GM21515 (cell line): ENCODE data around the gene CSK.
"Not testable (repeated sequence)": the region's sequence is repeated elsewhere in the genome, so short reads cannot be mapped to it uniquely, and the experiment has no call there.

Source experiments
- ATAC-seq: cut with Tn5 transposase; IDR thresholded peaks from one replicate; pipeline ENCODE4 v1.9.1; 2021; ENCODE audit not compliant: unreplicated experiment

The CSK gene

DNA sequence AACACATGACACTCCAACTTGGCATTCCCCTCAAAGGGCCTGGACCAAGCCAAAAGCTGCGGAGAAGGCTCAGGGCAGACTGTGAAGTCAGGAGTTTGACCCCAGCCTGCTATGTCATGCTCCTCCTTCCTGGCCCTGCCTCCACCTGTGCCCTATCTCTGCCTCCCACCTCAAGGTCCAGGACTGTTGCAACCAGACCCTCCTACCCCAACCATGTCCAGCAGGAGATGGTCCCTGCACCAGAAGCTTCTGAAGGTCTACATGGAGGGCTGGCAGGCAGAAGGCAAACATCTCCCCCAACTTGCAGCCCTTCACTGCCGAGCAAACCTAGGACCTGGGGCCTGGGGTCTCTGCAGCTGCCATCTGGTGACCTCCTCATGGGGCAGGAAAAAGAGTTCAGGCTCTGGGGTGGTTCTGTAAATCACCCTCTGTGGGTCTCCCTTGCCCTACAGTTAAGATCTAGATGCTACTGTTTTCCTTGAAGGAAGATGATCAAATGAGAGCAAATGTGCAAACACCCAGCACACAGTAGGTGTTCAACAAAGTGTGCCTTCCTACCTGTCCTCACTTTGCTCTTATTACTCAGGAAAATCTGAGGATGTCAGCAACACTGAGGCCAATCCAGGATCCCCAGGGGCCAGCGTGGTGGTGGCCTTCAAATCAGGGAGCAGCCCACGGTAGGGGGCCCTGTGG lies 11.5 kb upstream of the CSK start:
- no peak for ATAC-seq

DNA sequence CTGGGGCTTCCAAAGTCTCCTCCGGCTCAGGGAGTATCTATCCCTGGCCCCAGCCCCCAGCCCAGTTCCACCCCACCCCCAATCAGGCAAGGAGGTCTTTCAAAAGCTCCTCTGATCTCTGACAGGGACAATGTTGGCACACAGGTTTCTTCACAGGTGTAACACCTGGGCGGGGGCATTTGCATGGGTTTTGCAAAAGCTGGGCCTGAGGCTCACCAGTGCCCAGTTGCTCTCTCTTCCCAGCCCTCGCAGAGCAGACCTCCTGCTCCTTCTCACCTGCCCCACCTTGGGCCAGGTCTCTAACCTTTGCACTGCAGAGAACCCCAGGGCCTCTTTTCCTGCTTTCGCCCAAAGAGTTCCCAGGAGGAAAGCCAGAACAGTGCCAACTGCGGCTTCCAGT lies 8.6 kb upstream of the CSK start:
- no peak for ATAC-seq

DNA sequence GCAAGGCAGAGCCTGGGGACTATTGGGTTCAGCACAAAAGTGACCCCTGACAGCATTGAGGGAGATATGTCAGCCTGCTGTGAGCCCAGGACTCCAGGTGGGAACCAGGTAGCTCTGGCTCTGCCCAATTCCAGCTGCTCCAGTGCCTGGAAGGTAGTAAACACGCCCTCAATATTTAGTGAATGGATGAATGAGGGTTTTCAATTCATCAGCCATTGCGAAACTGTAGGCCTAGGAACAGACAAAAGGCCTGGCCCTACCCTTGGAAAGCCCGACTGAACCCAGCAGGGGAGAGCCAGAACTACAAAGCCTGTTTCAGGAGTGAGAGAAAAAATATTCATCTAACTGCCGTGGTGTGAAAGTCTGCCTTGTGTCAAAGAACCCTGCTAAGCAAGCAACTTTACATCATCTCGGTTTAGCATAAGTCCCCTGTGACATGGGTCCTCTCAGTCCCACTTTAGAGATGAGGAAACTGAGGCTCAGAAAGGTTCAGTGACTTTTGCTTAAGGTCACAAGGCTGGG lies 8.1 kb upstream of the CSK start:
- no peak for ATAC-seq

DNA sequence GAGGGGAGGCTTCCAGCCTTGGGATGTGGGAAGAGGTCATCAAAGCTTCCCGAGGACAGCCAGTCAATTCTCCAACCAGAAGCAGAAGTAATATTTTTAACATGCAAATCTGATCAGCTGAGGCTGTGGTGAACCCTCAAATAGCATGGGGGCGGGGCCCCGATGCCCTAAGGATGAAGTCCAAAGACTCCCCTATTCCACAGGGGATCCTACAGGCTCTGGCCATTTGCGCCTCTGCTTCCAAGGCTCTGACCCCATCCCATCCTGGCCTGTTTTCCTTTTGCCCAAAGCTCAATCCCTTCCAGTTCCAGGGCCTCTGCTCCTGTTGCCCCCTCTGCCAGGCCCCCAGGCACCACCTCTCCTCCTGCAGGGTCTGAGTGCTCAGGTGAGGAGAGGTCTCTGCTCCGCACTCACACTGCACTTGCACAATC lies 6.7 kb upstream of the CSK start:
- no peak for ATAC-seq

DNA sequence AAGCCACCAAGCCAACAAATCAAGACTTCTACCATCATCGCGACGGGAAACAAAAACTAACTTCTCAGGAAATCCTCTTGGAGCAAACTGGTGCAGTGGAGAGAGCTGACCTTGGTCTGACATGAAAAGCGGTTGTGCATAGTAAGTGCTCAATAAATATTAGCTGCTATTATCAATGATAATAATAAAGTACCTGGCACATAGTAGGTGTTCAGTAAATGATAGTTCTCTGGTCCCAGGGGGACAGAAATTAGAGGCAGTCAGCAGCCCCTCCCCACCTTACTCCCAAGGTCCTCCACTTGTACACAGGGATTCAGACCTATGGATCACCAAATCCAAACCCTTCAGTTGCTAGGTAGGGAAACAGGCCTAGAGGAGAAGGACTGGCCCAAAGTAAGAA lies 6.0 kb upstream of the CSK start:
- no peak for ATAC-seq

DNA sequence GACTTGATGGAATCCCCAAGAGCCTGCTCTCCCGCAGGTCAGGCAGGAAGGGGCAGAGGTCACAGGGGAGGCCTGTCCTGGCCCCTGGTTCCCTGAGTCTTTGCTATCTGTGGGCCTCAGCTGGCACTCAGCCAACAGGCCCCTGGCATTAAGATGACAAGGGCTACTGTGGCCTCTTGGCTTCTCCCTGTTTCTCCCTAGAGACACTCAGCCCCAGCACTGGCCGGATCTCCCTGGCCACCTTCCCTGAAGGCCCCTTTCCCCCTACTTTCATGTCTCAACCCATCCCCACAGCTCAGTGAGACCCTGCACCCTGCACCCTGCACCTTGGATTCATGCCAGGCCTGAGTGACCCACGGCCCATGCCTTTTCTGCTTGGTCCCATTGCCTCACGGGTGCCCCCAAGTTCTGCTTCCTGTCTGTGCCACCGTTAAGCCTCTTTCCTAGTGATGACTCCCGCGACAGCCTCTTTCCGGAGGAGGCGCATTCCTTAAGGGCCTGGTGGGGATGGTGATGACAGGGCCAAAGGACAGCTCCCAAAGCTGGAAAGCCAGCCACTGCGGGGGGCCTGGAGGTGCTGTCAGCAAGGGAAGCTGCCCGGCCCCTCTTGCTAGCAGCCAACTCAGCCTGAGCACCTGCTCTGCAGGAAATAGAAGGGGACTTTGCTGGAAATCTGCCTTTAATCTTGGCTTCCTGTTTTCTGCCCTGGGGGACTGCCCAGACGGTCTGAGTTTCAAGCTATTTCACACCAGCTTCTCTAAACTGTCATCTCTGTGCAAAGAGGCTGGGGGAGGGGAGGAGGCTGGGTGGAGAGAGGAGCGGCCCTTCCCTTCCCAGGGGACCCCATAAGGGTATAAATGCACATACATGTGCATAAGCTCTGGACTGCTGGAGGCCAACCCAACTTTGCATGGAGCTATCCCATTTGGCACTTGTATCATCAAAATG lies 4.8 kb upstream of the CSK start:
- no peak for ATAC-seq

DNA sequence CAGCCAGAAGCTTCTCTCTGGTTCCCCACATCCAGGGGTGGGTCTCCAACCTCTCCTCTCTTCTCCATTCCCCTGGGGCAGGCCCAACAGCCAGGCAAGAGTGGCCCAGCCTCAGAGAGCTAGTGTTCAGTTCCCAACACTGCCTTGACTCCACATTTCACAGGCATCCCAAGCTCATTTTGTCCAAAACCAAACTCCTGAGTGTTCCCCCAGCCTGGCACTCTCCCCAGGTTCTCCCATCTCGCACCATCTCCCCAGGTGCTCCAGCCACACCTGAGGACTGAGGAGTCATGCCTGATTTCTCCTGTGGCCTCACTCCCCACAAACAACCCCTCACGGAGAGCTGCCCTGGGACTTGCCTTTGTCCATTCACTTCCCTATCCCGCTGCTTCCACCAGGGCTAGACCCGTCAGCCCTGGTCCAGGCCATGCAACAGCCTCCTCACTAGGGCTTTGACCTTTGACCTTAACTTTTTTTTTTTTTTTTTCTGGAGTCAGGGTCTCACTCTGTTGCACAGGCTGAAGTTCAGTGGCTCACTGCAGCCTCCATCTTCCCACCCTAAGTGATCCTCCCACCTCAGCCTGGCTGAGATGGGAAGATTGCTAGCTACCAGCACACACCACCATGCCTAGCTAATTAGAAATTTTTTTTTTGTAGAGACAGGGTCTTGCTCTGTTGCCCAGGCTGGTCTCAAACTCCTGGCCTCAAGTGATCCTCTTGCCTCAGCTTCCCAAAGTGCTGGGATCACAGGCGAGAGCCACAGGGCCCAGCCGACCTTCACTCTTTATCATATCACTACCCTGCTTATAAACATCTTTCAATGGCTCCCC lies 3.9 kb upstream of the CSK start:
- ATAC-seq = no peak

DNA sequence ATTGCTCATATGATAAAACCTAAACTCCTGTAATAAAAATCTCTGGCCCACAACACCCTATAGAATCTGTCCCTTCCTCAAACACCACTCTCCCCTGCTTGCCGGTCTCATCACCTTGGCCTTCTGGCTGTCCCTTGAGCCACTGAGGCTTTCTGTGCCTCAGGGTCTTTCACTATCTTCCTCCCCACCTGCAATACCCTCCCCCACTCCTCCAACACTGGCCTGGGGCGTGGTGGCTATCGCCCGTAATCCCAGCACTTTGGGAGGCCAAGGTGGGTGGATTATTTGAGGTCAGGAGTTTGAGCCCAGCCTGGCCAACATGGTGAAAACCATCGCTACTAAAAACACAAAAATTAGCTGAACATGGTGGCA lies 3.3 kb upstream of the CSK start:
- ATAC-seq = no peak

DNA sequence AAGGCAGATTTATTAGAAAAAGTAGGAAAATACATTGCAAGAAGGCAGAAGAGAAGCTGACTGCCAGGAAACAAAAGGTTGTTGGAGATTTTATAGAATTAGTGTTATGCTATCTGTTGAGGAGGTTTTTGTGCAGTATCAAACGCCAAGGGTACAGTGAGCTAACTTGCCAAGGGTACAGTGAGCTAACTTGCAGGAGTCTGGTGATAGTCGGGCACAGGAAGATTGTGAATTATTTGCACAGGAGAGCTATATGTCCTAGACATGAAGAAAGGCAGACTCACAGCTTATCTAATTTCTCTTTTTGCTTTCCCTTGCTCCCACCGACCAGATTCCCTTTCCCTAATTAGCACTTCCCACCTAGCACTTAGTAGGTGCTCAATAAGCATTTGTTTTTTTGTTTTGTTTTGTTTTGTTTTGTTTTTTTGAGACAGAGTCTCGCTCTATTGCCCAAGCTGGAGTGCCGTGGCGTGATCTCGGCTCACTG lies 2.7 kb upstream of the CSK start:
- no peak for ATAC-seq

DNA sequence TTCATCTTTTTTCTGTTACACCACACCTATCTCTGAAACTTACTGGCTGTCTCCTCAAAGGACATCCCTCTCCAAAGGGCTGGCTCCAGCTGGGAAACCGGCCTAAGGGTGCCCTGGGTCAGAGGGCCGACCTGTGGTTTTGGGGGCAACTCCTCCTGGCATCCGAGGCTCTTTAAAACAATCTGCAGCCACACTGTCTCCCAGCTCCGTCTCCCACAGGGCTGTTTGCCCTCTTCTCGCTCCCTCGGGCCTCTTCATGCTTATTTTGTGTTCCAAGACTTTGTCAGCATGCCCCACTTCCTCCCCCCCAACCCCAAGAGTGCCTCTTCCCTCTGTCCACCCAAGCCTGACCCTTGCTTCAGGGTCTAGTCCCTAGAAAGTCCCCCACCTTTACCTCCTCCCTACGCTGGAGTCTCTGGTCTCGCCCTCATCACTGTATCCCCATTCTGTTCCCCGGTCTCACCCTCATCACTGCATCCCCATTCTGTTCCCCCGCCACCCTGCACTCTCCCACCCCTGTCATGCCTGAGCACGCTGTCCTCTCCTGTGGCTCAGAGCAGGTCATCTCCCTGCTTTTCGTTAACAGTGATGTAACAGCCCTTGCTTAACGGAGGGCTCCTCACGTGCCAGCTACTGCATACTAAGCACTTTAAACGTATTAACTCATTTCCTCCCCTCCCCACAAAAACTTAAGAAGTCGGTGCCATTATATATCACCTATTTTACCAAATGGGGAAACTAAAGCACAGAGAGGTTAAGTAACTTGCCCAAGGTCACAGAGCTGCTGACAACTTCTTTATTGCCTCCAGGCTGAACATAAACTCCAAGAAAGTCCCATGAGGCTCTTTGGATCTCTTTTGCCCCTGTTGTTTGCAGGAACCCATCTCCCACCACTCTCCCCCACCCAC lies 1.1 kb upstream of the CSK start:
- ATAC-seq = no peak

DNA sequence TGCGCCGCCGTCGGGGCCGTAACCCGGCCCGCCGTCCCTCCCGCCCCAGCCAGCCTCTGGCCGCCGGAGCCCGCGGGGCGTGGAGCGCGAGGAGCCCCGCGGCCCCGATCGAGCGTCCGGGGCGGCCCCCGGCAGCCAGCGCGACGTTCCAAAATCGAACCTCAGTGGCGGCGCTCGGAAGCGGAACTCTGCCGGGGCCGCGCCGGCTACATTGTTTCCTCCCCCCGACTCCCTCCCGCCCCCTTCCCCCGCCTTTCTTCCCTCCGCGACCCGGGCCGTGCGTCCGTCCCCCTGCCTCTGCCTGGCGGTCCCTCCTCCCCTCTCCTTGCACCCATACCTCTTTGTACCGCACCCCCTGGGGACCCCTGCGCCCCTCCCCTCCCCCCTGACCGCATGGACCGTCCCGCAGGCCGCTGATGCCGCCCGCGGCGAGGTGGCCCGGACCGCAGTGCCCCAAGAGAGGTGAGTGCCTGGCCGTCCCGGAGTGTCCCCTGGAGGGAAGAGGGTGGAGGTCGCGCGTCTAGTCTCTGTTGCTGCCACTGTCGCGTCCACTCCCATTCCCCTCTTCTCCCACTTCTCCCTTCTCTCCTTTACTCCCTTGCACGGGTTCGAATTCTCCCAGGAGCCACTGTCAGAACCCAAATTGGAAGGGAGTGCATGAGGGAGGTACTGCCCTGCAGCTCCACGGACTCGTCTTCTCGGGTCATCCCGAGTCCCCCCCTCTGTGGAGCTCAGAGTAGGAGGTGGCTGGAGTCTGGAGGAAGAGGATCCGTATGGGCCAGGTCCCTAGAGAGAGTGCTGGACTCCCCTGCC lies 585 bp downstream of the CSK start:
- ATAC-seq = no peak

DNA sequence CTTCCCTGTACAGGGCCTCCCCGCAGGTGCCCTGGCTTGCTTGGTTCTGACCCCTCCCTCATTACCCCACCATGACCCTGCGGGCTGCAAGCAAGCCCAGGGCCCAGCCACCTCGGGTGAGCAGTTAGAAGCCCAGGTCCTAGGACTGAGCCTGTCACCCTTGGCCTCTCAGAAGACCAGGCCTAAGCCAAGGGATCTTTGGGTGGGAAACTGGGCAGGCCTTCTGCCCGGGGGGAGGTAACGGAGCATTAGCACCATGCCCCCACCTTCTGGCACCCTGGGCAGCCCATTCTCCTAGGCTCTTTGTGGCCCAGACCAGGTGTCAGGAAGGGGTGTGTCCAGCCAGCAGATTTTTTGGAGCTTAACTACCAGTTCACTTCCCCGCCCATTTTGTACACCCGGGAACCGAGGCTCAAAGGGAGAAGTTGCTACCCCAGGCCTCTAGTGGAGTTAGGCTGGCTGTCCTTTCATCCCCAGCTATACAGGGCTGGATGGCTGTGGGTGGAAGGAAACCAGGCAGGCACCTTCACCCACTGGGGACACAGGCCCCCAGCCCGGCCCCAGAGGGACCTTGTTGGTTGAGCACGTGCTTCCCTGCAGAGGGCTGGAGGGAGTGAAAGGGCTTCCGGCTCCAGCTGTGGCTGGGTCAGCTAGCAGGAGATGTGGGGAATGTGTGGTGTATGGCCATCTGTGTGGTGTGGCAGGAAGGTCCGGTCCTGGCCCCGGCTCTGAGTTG lies 1.4 kb downstream of the CSK start:
- ATAC-seq = no peak

DNA sequence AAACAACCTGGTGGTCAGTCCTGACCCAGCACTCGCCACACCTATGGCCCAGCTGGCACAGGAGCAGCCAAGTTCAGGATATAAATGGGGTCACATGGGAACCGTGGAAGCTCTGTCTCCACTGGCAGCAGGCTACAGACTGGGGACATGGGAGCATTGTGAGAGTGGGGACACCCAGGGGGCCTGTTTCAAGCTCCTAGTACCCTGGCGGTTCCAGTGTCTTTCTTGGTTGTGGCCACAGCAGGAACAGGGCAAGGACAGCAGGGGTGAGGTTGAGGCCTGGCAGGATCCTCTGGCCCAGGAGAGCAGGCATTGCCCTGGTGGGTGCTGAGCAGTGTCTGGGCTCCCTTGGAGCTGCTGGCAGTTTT lies 1.9 kb downstream of the CSK start:
- ATAC-seq = no peak

DNA sequence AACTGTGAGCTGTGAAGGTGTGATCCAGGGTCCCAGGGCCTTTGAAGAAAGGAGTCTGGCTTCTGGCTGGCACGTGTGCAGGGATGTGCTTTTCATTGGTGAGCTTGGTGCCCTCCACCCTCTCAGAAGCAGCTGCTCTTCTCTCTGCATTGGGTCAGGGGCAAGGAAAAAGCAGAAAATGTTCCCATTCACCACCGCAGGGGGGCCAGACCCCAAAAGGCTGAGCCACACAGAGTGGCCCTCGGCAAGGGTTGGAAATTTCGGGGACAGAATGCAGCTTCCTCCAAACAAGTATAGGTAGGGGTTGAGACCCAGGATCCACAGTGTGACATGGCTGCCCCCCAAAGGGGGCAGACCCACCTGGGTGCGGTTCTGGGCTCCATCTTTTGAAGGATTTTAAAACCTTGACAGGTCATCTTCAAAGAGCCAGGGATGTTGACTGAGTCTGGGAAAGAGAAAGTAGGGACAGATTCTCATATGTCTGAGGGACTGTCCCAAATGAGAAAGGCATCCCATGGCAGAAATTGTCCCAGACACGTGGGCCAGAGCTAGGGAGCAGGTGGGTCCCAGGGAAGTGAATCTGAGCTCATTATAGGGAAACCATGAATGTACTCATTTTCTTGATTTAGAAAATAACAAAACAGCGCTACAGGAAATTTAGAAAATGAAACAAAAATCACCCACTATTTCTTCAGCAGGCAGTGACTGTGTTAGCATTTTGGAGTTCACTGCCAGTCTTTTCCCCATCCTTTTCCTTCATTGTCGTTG lies 2.7 kb downstream of the CSK start:
- no peak for ATAC-seq

DNA sequence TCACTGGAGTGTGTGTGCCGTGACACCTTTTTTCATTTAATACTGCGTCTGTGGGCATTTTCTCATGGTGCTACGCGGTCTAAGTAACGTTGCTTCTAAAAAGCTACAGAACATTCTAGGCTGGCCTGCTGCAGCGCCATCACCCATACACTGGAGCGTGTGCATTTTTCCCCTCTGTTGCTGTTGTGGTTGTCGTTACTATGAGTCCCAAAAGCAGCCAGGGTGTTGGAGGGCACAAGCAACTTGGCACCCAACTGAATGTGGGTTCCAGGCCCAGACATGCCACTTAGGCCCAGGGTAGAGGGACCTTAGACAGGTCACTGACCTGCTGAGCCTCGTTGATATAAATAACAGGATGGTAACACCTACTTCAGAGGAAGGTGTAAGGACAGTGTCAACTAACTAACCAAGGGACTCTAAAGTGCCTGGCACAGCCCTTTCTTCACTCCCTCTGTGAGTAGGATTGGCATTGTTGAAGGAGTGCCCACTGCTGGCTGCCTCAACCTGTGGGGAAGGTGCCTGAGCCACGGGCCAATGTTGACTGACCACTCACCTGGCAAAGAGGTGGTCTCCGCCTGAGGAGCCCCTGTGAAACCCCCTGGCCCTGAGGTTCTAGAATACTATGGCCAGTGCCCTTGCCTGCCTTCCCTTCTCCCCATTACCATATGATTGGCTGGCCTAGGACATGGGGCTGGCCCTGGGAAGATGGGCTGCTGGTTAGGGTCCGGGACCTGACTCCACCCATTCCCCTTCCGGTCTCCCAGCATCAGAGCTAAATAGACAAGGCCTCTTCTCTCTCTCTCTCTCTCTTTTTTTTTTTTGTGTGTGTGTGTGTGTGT lies 3.5 kb downstream of the CSK start:
- ATAC-seq = no peak

DNA sequence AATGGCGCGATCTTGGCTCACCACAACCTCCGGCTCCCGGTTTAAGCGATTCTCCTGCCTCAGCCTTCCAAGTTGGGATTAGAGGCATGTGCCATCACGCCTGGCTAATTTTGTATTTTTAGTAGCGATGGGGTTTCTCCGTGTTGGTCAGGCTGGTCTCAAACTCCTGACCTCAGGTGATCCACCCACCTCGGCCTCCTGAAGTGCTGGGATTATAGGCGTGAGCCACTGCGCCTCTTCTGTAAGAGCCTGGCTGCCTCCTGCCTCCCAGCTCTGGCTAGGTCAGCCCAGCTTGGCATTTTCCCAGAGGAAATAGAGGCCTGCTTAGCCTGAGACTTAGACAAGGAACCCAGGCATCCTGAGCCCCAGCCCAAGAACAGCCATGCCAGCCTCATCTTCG lies 4.2 kb downstream of the CSK start:
- not testable (repeated sequence) for ATAC-seq

DNA sequence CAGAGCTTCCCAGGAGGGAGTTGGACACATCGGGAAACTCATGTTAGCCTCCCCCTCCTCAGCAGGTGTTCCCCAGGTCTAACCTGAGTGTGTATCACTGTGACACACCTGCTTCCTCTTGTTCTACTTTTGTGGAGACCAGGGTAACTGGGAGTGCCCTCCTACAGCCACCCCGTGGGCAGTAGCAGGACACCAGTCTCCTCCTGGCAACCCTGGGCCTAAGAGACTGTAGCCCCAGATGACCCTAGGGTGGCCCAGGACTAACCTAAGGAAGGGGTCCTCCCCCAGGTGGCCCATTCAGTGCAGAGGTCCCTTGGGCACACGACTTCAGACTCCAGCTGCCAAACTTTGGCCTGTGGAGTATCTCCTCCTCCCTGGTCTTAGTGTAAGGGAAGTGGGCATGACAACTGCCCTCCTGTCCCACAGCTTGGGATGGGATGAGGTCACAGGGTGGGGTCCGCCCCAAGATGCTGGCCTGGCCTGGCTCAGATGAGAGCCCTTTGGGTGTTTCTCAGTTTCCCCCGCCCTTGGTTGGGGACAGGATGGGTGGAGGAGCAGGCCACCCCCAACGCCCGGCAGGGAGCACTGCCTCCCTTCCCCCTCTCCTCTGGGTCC lies 4.8 kb downstream of the CSK start:
- ATAC-seq = no peak
